T-helper 1 cell treated with Interleukin-12 subunit alpha and Interleukin-12 subunit beta and Interleukin-4 antibody, amounts not matched to agents 30 μg/mL and 1 μg/mL, for 36 hours (primary cell): Measurements from ENCODE around the gene GART.
A peak's percentile ranks its signal among the peaks of the same experiment; 100 is the strongest.
"Not testable (repeated sequence)": the region's sequence is repeated elsewhere in the genome, so short reads cannot be mapped to it uniquely, and the experiment has no call there.

ENCODE experiments used
- H3K27ac Mint-ChIP-seq: one replicate; pipeline ENCODE4 v1.8.0; 2021; ENCODE audit warnings: mild to moderate bottlenecking, mixed read lengths
- H3K27me3 Mint-ChIP-seq: one replicate; pipeline ENCODE4 v1.8.0; 2021; ENCODE audit warnings: low read depth, mixed read lengths
- H3K36me3 Mint-ChIP-seq: one replicate; pipeline ENCODE4 v1.8.0; 2021; ENCODE audit warnings: low read depth, mixed read lengths
- H3K4me1 Mint-ChIP-seq: one replicate; pipeline ENCODE4 v1.8.0; 2021; ENCODE audit warnings: low read depth, mixed read lengths
- H3K4me3 Mint-ChIP-seq: one replicate; pipeline ENCODE4 v1.8.0; 2021; ENCODE audit warnings: mild to moderate bottlenecking, moderate library complexity, mixed read lengths
- H3K9me3 Mint-ChIP-seq: one replicate; pipeline ENCODE4 v1.8.0; 2021; ENCODE audit warnings: mixed read lengths

GART gene

DNA sequence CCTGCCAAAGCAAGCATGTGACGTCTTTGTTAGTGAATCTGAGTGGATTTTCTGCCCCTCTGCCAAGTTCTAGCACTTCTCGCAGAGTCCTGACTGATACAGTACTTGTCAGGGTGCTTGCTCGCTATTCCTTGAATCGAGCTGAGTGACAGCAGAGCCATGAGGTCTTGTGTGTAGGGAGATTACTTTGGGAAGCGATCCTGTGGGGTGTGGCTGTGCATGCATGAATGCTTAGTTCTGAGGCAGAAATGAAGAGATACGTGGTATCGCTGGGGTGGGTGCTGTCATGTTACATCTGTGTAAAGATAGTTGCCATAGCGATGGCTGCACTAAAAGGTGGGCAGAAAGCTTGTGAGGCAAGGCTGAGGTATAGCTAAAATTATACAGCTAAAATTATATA, 31.1 kb downstream of the GART start:
- H3K9me3 Mint-ChIP-seq = peaks cover 4% of the 10 kb centered on the region
- peaks cover 17% of the 10 kb centered on the region for H3K4me1 Mint-ChIP-seq
- H3K4me3 Mint-ChIP-seq = no peak overlapping the region
- H3K27me3 Mint-ChIP-seq = no peaks in the 10 kb centered on the region
- H3K36me3 Mint-ChIP-seq = peaks cover 46% of the 10 kb centered on the region
- peak overlapping the region; percentile 10 for H3K27ac Mint-ChIP-seq

DNA sequence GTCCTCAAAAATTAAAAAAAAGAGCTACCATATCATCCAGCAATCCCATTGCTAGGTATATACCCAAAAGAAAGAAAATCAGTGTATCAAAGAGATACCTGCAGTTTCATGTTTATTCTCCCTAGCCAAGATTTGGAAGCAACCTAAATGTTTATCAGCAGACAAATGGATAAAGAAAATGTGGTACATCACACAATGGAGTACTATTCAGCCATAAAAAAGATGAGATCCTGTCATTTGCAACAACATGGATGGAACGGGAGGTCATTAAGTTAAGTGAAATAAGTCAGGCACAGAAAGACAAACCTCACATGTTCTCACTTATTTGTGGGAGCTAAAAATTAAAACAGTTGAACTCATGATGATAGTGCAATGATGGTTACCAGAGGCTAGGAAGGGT, 34.9 kb downstream of the GART start:
- H3K9me3 Mint-ChIP-seq, H3K27ac Mint-ChIP-seq, H3K4me1 Mint-ChIP-seq, H3K27me3 Mint-ChIP-seq, H3K4me3 Mint-ChIP-seq: not testable (repeated sequence)
- peaks cover 62% of the 10 kb centered on the region for H3K36me3 Mint-ChIP-seq

DNA sequence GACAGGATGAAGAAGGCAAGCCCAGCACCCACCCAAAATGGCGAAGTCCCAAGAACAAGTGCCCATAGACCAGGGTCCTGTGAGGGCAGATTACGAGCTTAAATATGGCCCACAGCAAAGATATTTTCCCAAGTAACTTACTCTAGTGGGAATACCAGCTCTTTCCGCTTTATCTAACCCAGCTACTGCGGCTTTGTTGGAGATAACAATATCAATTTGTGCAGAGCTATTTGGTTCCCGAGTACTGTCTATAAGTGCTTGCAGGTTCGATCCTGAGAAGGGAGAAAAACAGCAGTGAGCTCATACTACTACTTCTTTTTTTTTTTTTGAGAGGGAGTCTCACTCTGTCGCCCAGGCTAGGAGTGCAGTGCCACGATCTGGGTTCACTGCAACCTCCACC, 36.1 kb downstream of the GART start:
- Mint-ChIP-seq H3K4me1 (peaks cover 2% of the 10 kb centered on the region), H3K36me3 (peaks cover 52% of the 10 kb centered on the region), H3K27me3 (no peaks in the 10 kb centered on the region)

DNA sequence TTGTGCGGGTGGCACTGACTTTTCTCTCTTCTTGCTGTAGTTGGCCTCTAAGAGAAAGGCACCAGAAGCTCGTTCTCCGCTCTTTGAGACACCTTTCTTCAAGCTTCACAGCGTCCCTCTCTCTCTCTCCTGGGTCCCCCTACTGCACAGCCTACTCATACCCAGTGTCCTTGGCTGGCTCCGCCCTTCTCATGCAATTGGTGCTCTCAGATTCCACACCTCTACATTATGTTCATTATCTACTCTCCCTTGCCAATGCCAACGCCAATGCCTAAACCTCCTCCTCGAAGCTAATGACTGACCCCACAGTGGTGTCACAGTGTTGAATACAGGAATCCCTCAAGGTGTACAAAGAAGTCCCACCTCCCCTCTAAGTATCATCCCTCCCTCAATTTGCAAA, 45.6 kb downstream of the GART start:
- H3K4me3 Mint-ChIP-seq = no peak overlapping the region
- peaks cover 11% of the 10 kb centered on the region for H3K27me3 Mint-ChIP-seq
- no peak overlapping the region for H3K27ac Mint-ChIP-seq
- peaks cover 4% of the 10 kb centered on the region for H3K4me1 Mint-ChIP-seq
- H3K36me3 Mint-ChIP-seq = no peaks in the 10 kb centered on the region
- no peaks in the 10 kb centered on the region for H3K9me3 Mint-ChIP-seq

More for the DNA sequence above, 36.1 kb downstream of the GART start:
- Mint-ChIP-seq H3K9me3 (peaks cover 4% of the 10 kb centered on the region), H3K27ac (no peak overlapping the region), H3K4me3 (no peak overlapping the region)

DNA sequence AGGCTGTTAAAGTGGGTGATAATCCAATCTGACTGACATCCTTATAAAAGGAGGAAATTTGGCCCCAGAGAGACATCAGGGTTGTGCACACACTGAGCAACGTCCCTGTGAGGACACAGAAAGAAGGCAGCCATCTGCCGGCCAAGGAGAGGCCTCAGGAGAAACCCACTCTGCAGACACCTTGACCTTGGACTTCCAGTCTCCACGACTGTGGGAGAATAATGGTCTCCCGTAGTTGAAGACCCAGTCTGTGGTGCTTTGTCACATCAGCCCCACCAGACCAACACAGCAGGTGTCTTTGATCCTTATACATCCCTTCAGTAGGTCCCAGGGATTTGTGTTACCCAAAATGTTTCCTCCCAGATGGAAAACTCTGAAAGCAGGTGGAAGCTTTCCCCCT, 46.2 kb downstream of the GART start:
- Mint-ChIP-seq H3K4me3 (no peak overlapping the region), H3K9me3 (no peaks in the 10 kb centered on the region), H3K27me3 (peaks cover 11% of the 10 kb centered on the region)

GRCh38 chr21:33493756-33494155, 48.2 kb downstream of the GART start:
- Mint-ChIP-seq H3K4me3 (no peak overlapping the region), H3K27ac (no peak overlapping the region), H3K9me3 (no peaks in the 10 kb centered on the region), H3K36me3 (no peaks in the 10 kb centered on the region), H3K4me1 (peaks cover 8% of the 10 kb centered on the region), H3K27me3 (peaks cover 11% of the 10 kb centered on the region)

More for the DNA sequence above, 46.2 kb downstream of the GART start:
- H3K36me3 Mint-ChIP-seq = no peaks in the 10 kb centered on the region
- H3K27ac Mint-ChIP-seq = no peak overlapping the region
- peaks cover 7% of the 10 kb centered on the region for H3K4me1 Mint-ChIP-seq

- Mint-ChIP-seq H3K9me3 (no peaks in the 10 kb centered on the region), H3K27ac (no peak overlapping the region), H3K4me3 (peak overlapping the region; percentile 14), H3K27me3 (peaks cover 14% of the 10 kb centered on the region), H3K36me3 (no peaks in the 10 kb centered on the region), H3K4me1 (peaks cover 8% of the 10 kb centered on the region)
These were observed 49.3 kb downstream of the GART start for GRCh38 chr21:33492571-33492970.

- peaks cover 13% of the 10 kb centered on the region for H3K27me3 Mint-ChIP-seq
These were observed 50.4 kb downstream of the GART start, which contains the start of gene DNAJC28 for GRCh38 chr21:33491373-33492102. DNAJC28 (minus strand) TSS chr21:33491716; CDS start chr21:33489393, 2,323 bp downstream.

GRCh38 chr21:33490991-33491372, 50.9 kb downstream of the GART start:
- H3K36me3 Mint-ChIP-seq = no peaks in the 10 kb centered on the region
- peaks cover 10% of the 10 kb centered on the region for H3K27me3 Mint-ChIP-seq
- peak overlapping the region; percentile 90 for H3K4me3 Mint-ChIP-seq
- H3K9me3 Mint-ChIP-seq = no peaks in the 10 kb centered on the region
- H3K27ac Mint-ChIP-seq = peak overlapping the region; percentile 33
- H3K4me1 Mint-ChIP-seq = peaks cover 8% of the 10 kb centered on the region

More at GRCh38 chr21:33491373-33492102, 50.4 kb downstream of the GART start, which contains the start of gene DNAJC28:
- H3K9me3 Mint-ChIP-seq = no peaks in the 10 kb centered on the region
- peak within 1 kb of the TSS; percentile 77 for H3K27ac Mint-ChIP-seq
- peak within 1 kb of the TSS; percentile 90 for H3K4me3 Mint-ChIP-seq
- no peaks in the 10 kb centered on the region for H3K36me3 Mint-ChIP-seq
- H3K4me1 Mint-ChIP-seq = peaks cover 8% of the 10 kb centered on the region

DNA sequence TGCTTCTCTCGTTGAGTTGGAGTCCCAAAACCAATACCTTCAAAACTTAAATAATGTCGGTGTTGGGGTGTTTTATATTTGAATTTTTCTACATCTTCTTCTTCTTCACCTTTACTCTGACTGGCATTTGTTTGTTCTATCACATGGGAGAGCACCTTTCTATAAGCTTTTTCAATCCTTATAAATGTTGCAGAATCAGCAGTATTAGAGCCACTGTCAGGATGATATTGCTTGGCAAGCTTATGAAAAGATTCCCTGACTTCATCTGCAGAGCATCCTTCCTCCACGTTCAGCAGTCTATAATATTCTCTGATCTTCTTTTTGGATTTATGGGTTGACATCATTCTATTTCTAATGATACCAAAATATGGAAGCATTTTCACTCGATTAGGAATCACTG, 53.0 kb downstream of the GART start:
- no peak overlapping the region for H3K27ac Mint-ChIP-seq
- H3K9me3 Mint-ChIP-seq = no peaks in the 10 kb centered on the region
- H3K4me1 Mint-ChIP-seq = peaks cover 8% of the 10 kb centered on the region
- no peaks in the 10 kb centered on the region for H3K36me3 Mint-ChIP-seq
- H3K27me3 Mint-ChIP-seq = peaks cover 4% of the 10 kb centered on the region
- H3K4me3 Mint-ChIP-seq = no peak overlapping the region

DNA sequence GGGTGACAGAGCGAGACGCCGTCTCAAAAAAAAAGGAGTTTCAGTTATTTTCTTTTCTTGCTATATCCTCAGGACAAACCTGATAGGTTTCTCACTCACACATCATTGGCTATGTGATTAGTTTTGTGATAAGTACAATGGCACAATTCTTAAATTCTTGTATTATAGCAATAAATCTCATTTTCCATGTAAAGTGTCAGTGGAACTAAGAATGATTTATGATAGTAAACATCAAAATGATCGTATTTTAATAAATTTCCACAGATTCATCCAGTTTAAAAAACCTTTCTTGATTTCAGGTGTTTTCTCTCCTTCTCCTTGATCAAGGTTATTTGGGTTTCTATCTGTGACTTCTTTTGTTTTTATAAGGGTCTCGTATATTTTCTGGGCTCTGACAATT, 53.9 kb downstream of the GART start:
- H3K36me3 Mint-ChIP-seq = no peaks in the 10 kb centered on the region
- peaks cover 4% of the 10 kb centered on the region for H3K27me3 Mint-ChIP-seq
- no peaks in the 10 kb centered on the region for H3K9me3 Mint-ChIP-seq
- no peak overlapping the region for H3K4me3 Mint-ChIP-seq
- no peak overlapping the region for H3K27ac Mint-ChIP-seq
- peaks cover 8% of the 10 kb centered on the region for H3K4me1 Mint-ChIP-seq

- Mint-ChIP-seq H3K27ac (no peak overlapping the region), H3K4me3 (peak overlapping the region; percentile 26)
These were observed 60.5 kb downstream of the GART start for GRCh38 chr21:33481314-33481943.

GRCh38 chr21:33480481-33481103, 61.3 kb downstream of the GART start:
- H3K4me1 Mint-ChIP-seq = peaks cover 14% of the 10 kb centered on the region
- H3K4me3 Mint-ChIP-seq = peak overlapping the region; percentile 91
- H3K9me3 Mint-ChIP-seq = no peaks in the 10 kb centered on the region

More at GRCh38 chr21:33481314-33481943, 60.5 kb downstream of the GART start:
- no peaks in the 10 kb centered on the region for H3K36me3 Mint-ChIP-seq
- H3K27me3 Mint-ChIP-seq = peaks cover 10% of the 10 kb centered on the region
- H3K4me1 Mint-ChIP-seq = peaks cover 14% of the 10 kb centered on the region
- H3K9me3 Mint-ChIP-seq = no peaks in the 10 kb centered on the region

GRCh38 chr21:33479679-33480480, 62.0 kb downstream of the GART start, which contains the start of gene TMEM50B:
TMEM50B (minus strand) TSS chr21:33479974; CDS start chr21:33468885, 11,089 bp downstream.
- Mint-ChIP-seq H3K27me3 (peaks cover 10% of the 10 kb centered on the region), H3K36me3 (no peaks in the 10 kb centered on the region), H3K4me1 (peaks cover 14% of the 10 kb centered on the region), H3K4me3 (peak within 1 kb of the TSS; percentile 91), H3K9me3 (no peaks in the 10 kb centered on the region), H3K27ac (peak within 1 kb of the TSS; percentile 88)

More at GRCh38 chr21:33480481-33481103, 61.3 kb downstream of the GART start:
- no peaks in the 10 kb centered on the region for H3K36me3 Mint-ChIP-seq
- peaks cover 10% of the 10 kb centered on the region for H3K27me3 Mint-ChIP-seq
- H3K27ac Mint-ChIP-seq = peak overlapping the region; percentile 88
